Mucosa of stomach (tissue), 1 donor: ENCODE measurements around the gene TACC3.

Experiments
- H3K27me3 ChIP-seq: one replicate; pipeline ENCODE4 v1.7.0; 2013; ENCODE audit warnings: mild to moderate bottlenecking, low read length; ENCODE audit not compliant: control insufficient read depth, insufficient read depth
- H3K36me3 ChIP-seq: one replicate; pipeline ENCODE4 v1.7.0; 2013; ENCODE audit warnings: low read length; ENCODE audit not compliant: control insufficient read depth, insufficient read depth
- H3K4me1 ChIP-seq: one replicate; pipeline ENCODE4 v1.7.0; 2013; ENCODE audit warnings: mild to moderate bottlenecking, low read length; ENCODE audit not compliant: control insufficient read depth, insufficient read depth
- H3K4me3 ChIP-seq: one replicate; pipeline ENCODE4 v1.7.0; 2013; ENCODE audit warnings: low read length
- H3K9ac ChIP-seq: one replicate; pipeline ENCODE4 v1.7.0; 2013; ENCODE audit warnings: mild to moderate bottlenecking, low read length, moderate library complexity
- H3K9me3 ChIP-seq: one replicate; pipeline ENCODE4 v1.7.0; 2013; ENCODE audit warnings: mild to moderate bottlenecking, low read length, moderate library complexity; ENCODE audit not compliant: control insufficient read depth
- donor health status: Pancreatic carcinoma.

The TACC3 gene

DNA sequence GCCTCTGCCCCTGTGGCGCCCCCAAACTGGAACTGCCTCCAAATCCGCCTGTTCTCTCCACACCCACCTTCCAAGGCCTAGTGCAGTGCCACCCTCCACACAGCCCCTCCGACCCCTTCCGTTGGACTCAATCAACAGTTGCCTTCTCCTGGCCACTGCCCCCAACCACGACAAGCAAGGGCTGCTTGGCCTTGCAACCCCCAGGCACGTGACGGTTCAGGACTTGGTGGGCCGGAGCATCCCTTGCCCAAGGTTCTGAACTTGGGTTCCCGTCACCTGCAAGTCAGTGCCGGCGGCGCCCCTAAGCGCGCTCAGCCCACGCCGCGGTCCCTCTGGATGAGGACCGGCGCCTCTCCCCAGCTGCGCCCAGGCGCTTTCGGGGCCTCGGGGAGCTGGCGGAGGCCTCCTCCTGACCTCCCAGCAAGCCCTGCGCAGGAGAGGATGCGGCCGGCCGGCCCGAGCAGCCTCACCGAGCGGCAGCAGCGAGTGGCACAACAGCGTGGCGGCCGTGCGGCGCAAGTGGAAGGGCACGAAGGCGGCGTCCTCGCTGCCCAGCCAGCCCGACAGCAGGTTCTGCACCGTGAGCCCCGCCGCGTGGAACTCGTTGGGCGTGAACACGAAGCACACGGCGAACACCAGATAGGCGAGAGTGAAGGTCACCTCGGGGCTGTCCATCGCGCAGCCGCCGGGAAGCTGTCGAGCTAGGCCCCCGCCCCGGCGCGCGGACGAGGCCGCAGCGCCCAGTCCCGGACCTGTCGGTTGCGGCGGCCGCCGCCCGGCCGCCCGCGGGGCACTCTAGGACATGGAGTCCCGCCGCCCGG, 948 bp upstream of the TACC3 start:
- Histone ChIP-seq H3K9ac (peak overlapping the region; percentile 78), H3K9me3 (no peaks in the 10 kb centered on the region), H3K4me1 (peaks cover 48% of the 10 kb centered on the region), H3K27me3 (no peaks in the 10 kb centered on the region), H3K36me3 (no peaks in the 10 kb centered on the region), H3K4me3 (peak overlapping the region; percentile 87)

DNA sequence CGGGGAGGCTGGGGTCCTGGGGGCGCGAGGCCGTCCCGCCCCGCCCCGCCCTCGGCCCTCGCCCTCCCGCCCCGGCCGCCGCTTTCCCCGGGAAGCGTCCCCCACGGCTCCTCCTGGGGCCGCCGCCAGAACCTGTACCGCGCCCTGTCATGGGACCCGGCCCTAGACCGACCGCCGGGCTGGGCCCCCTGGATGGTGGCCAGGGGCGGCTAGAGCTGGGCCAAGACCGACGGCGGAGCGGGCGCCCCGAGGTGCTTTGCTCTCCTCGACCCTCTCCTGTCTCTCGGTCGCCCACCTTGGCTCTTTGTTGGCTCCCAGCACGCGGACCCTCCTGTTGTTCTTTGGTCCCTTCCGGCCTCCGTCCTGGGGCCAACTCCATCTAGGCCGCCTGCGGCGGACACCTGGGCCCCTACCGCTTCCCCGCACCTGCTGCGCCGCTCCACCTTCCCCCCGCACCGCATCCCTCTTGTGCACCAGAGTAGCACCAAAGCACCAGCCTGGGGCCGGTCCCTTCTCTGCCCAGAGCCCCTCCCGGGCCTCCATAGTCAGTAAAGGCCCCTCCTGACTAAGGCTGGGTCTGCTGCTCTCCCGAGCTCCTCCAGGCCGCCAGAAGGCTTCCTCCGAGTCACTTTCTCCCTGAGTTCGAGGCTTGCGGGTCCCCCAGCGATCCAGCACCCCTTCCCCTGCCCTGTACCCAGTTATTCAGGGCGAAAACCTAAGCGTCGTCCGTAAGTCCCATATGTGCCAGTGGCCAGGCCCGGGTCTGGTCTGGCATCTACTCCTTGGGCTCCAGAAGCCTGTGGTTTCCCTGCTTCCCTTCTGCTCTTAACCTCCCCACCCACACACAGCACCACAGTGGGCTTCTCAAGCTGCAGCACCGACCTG, 587 bp downstream of the TACC3 start:
- no peaks in the 10 kb centered on the region for H3K36me3 ChIP-seq
- H3K27me3 ChIP-seq = no peaks in the 10 kb centered on the region
- peak overlapping the region; percentile 61 for H3K9ac ChIP-seq
- no peaks in the 10 kb centered on the region for H3K9me3 ChIP-seq
- peak overlapping the region; percentile 19 for H3K4me3 ChIP-seq
- peaks cover 55% of the 10 kb centered on the region for H3K4me1 ChIP-seq

DNA sequence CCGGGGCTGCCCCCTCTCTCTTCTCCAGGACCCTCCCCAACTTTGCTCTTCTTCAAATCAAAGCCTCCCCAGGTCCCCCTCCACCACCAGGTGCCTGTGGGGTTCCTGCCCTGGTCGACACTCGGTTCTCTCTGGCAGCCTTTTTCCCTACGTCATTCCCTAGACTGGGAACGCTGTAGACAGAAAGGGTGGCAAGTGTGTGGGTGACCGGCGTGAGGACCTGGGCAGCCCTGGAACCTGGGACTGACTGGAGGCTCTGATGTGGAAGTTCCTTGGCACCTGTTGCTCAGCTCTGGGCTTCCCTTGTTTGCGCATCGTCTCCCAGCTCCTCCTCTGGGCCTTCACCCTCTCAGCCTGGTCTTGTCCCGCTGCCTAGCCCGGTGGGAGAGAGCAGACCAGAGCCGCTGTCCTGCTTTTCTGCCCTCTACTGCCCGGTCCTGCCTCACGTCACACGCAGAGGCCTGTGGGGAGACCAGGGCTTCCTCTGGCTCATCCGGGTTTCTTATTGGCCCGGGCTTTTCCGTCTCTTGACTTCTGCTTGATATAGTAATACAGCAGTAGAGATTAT, 1.3 kb downstream of the TACC3 start:
- Histone ChIP-seq H3K4me3 (no peak overlapping the region), H3K27me3 (no peaks in the 10 kb centered on the region), H3K36me3 (no peaks in the 10 kb centered on the region), H3K9ac (peak overlapping the region; percentile 61), H3K9me3 (no peaks in the 10 kb centered on the region), H3K4me1 (peaks cover 59% of the 10 kb centered on the region)

DNA sequence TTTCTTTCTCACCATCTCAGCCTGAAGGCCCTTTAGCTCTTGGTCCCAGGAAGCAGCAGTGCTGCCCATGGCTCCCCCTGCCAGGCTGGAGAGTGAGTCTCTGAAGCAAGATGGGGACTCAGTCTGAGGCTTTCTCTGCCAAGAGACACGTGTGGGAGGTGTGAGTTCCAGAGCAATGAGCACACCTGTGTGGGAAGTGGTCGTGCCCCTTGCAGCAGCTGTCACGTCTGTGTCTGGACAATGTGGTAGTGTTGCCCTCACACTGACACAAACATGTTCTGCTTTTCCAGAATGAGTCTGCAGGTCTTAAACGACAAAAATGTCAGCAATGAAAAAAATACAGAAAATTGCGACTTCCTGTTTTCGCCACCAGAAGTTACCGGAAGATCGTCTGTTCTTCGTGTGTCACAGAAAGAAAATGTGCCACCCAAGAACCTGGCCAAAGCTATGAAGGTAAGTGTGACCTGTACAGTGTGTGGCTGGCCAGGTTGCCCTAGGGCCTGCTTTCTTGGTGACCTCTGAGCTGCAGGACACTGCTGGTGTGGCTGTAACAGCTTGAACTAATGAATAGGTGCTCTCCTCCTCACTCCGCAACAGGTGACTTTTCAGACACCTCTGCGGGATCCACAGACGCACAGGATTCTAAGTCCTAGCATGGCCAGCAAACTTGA, 1.9 kb downstream of the TACC3 start:
- Histone ChIP-seq H3K4me1 (peaks cover 59% of the 10 kb centered on the region), H3K27me3 (no peaks in the 10 kb centered on the region), H3K4me3 (no peak overlapping the region), H3K36me3 (no peaks in the 10 kb centered on the region), H3K9me3 (no peaks in the 10 kb centered on the region), H3K9ac (peak overlapping the region; percentile 61)

DNA sequence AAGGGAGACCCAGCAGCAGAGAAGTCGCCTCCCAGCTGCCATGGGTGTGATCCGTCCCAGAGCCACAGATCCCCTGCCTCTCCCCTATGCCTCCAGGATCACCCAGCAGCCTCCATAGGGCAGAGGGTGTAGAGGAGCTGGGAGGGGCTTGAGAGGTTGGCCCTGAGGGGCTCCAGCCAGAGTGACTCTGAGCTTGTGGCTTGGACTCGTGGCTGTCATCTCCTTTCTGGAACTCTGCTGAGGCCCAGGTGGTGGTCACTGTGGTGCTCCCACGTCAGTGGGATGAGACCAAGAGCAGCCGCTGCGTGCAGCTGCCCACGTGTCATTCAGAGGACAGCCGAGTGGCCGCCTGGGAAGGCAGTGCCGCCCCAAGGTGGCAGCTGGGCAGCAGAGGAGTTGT, 4.2 kb downstream of the TACC3 start:
- Histone ChIP-seq H3K4me1 (peaks cover 47% of the 10 kb centered on the region), H3K4me3 (no peak overlapping the region), H3K9me3 (no peaks in the 10 kb centered on the region), H3K27me3 (no peaks in the 10 kb centered on the region), H3K9ac (no peak overlapping the region), H3K36me3 (no peaks in the 10 kb centered on the region)

DNA sequence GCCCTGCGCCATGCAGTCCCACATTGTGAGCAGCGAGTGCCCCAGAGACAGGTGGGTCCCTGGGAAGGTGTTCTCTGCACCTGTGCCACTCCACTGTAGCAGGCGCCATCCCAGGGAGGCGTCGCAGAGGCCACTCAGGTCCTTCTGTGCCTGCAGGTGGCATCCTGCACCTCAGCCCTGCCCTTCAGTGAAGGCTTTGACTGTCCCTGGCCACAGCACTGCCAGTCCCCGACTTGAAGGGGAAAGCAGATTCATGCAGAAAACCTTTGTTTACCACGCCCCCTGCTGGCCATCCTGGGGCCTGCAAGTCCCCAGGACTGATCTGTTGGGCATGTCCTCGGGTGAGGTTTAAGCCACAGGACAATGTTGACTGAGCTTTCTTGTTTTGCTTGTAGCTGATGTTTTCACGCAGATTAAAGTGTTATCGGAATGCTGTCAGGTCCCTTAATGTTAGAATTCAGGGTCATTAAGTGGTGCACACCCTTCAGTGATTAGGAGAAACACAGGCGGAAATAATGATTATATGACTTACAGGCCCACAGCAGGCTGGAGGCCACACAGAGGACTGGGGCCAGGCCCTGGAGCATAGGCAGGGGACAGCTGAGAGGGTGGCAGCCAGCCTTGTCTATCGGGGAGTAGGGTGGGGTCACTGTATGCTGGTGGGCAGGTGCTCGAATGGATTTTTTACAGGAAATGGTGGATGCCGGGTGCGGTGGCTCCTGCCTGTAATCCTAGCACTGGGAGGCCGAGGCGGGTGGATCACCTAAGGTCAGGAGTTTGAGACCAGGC, 5.0 kb downstream of the TACC3 start:
- H3K4me3 ChIP-seq = no peak overlapping the region
- H3K9me3 ChIP-seq = no peaks in the 10 kb centered on the region
- peaks cover 47% of the 10 kb centered on the region for H3K4me1 ChIP-seq
- no peak overlapping the region for H3K9ac ChIP-seq
- H3K27me3 ChIP-seq = no peaks in the 10 kb centered on the region
- H3K36me3 ChIP-seq = no peaks in the 10 kb centered on the region

DNA sequence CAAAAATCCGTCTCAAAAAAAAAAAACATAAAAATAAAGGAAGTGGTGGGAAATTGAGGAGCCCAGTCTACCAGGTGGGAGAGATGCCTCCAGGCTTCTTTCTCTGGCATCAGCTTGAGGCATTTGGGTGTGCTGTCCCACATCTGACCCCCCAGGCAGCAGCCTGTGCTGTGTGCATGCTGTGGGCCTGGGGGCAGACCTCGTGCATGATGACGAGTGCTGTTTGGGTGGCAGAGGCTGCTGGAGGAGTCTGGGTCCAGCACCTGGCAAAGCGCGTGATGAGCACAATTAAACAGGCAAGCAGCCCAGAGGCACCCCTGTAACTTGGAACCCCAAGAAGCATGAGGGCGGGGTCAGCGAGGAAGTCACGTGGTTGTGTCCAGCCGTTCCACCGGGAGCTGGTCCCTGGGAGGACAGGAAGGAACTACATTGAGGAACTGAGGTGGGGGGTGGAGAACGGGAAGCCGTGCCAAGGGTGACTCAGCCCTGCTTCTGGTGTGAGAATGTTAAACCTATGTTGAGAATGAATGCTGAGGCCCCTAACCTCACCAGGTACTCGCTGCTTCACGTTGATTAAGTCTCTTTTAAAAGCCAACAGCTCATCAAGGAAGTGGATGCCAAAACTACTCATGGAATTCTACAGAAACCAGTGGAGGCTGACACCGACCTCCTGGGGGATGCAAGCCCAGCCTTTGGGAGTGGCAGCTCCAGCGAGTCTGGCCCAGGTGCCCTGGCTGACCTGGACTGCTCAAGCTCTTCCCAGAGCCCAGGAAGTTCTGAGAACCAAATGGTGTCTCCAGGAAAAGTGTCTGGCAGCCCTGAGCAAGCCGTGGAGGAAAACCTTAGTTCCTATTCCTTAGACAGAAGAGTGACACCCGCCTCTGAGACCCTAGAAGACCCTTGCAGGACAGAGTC, 6.1 kb downstream of the TACC3 start:
- Histone ChIP-seq H3K36me3 (no peaks in the 10 kb centered on the region), H3K4me1 (peaks cover 41% of the 10 kb centered on the region), H3K4me3 (no peak overlapping the region), H3K27me3 (no peaks in the 10 kb centered on the region), H3K9me3 (no peaks in the 10 kb centered on the region), H3K9ac (peak overlapping the region; percentile 50)

DNA sequence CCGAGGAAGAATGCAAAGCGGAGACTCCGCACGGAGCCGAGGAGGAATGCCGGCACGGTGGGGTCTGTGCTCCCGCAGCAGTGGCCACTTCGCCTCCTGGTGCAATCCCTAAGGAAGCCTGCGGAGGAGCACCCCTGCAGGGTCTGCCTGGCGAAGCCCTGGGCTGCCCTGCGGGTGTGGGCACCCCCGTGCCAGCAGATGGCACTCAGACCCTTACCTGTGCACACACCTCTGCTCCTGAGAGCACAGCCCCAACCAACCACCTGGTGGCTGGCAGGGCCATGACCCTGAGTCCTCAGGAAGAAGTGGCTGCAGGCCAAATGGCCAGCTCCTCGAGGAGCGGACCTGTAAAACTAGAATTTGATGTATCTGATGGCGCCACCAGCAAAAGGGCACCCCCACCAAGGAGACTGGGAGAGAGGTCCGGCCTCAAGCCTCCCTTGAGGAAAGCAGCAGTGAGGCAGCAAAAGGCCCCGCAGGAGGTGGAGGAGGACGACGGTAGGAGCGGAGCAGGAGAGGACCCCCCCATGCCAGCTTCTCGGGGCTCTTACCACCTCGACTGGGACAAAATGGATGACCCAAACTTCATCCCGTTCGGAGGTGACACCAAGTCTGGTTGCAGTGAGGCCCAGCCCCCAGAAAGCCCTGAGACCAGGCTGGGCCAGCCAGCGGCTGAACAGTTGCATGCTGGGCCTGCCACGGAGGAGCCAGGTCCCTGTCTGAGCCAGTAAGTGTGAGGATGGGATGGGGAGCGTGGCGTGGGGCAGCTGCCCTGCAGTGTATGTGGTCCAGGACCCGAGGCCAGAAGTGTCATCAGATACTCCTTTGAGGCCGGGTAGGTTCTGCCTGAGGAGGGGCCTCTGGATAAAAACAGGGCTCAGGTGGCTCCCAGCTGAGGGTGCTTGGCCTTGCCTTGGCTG, 7.0 kb downstream of the TACC3 start:
- no peaks in the 10 kb centered on the region for H3K9me3 ChIP-seq

DNA sequence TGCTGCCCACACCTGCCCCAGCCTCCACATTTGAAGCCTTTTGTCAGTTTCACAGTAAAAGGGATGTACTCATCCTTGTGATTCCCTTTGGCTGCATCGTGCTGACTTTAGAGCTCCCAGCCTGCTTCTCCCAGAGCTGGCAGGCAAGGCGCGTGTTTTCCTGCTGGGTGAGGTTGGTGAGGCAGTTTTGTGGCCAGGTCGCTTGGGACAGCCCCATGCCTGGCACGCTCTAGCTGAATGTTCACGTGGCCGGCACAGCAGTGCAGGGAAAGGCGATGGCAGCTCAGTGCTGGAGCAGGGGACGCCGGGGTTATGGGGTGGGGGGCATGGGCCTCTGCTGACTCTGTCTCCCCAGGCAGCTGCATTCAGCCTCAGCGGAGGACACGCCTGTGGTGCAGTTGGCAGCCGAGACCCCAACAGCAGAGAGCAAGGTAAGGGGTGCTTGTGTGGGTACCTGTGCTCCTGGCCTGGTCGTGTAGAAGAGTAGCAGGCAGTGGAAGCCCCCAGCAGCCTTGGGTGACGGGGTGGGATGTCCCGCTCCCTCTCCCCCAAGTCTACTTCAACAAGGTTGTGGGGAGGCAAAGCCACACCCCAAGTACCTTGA, 9.3 kb downstream of the TACC3 start:
- Histone ChIP-seq H3K27me3 (no peaks in the 10 kb centered on the region), H3K9ac (no peak overlapping the region), H3K36me3 (peaks cover 7% of the 10 kb centered on the region), H3K4me3 (no peak overlapping the region), H3K9me3 (no peaks in the 10 kb centered on the region), H3K4me1 (peaks cover 34% of the 10 kb centered on the region)

More for the DNA sequence above, 7.0 kb downstream of the TACC3 start:
- Histone ChIP-seq H3K36me3 (peaks cover 7% of the 10 kb centered on the region), H3K4me3 (no peak overlapping the region), H3K27me3 (no peaks in the 10 kb centered on the region), H3K4me1 (peaks cover 34% of the 10 kb centered on the region), H3K9ac (peak overlapping the region; percentile 50)
